DMS153 treated with DMSO at 0.1 percent for 48 hours (cell line): ENCODE measurements around the gene ADRB2.

Experiments
- DNase-seq: peaks from one replicate; lab custom pipeline; 2025; ENCODE audit not compliant: unreplicated experiment; lab: John Stamatoyannopoulos, UW

The ADRB2 gene

GRCh38 chr5:148805326-148806290 is 20.8 kb upstream of the ADRB2 start:
- no peak for DNase-seq

GRCh38 chr5:148806520-148806931 is 19.9 kb upstream of the ADRB2 start:
- DNase-seq = no peak

GRCh38 chr5:148807851-148808250 is 18.6 kb upstream of the ADRB2 start:
- DNase-seq = no peak

DNA sequence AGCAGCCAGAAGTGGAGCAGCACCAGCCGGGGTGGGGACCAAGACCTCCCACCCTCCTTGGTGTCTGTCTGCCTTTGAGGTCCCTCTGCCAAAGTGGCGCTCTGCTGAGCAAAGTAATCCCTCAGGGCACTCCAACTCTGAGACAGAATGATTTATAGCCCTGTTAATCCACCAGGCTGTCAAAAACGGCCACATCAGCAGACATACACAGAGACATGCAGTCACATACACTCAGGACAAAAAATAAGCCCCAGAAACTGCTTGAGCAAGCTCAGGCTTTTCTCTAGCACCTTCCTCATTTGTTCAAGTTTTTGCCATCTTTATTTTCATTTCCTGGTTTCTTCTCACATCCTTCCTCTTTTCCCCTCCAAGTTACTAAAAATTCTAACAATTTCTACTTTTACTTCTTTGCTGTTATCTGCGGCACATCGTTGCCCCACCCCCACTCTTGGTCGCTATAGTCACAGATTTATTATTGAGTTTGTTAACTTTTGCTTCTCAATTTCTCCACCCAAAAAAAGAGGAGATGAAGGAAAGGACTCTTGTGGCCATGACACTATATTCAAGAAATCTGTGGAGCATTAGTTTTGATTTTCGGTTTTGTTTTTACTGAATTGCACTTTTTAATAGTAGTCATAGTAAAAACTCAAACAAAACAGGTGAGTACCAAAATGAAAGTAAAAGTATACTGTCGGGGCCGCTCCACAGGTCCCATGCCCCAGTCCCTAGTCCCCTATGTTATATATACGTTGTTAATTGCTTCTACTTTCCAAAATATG is 17.4 kb upstream of the ADRB2 start:
- no peak for DNase-seq

- no peak for DNase-seq
Measured at GRCh38 chr5:148809781-148810524, 16.5 kb upstream of the ADRB2 start.

- DNase-seq = no peak
Measured at GRCh38 chr5:148810823-148811222, 15.6 kb upstream of the ADRB2 start.

- DNase-seq = no peak
Measured at GRCh38 chr5:148811756-148812155, 14.7 kb upstream of the ADRB2 start.

GRCh38 chr5:148815086-148815485 is 11.3 kb upstream of the ADRB2 start:
- DNase-seq = no peak

- no peak for DNase-seq
Measured at GRCh38 chr5:148815578-148815977, 10.8 kb upstream of the ADRB2 start.

GRCh38 chr5:148816357-148816756 is 10.1 kb upstream of the ADRB2 start:
- no peak for DNase-seq

DNA sequence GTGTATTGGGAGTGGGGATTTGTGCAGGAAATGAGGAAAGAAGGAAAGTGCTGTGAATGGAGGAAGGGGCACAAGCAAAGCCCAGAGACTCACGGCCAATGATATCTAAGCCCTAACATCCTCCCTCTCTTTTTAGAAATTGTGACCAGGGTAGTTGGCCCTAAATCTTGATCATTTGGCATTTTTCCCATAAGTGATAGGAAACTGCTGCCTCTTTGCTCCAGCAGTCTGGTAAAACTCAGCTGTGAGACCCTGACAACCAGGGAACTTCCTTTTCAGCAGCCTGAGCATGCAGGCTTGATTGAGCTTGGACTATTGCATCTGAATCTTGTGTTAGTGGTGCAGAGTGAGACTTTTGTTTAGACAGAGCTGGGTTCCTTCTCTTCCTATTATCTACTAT is 9.6 kb upstream of the ADRB2 start:
- no peak for DNase-seq

GRCh38 chr5:148817606-148818005 is 8.8 kb upstream of the ADRB2 start:
- DNase-seq = no peak

DNA sequence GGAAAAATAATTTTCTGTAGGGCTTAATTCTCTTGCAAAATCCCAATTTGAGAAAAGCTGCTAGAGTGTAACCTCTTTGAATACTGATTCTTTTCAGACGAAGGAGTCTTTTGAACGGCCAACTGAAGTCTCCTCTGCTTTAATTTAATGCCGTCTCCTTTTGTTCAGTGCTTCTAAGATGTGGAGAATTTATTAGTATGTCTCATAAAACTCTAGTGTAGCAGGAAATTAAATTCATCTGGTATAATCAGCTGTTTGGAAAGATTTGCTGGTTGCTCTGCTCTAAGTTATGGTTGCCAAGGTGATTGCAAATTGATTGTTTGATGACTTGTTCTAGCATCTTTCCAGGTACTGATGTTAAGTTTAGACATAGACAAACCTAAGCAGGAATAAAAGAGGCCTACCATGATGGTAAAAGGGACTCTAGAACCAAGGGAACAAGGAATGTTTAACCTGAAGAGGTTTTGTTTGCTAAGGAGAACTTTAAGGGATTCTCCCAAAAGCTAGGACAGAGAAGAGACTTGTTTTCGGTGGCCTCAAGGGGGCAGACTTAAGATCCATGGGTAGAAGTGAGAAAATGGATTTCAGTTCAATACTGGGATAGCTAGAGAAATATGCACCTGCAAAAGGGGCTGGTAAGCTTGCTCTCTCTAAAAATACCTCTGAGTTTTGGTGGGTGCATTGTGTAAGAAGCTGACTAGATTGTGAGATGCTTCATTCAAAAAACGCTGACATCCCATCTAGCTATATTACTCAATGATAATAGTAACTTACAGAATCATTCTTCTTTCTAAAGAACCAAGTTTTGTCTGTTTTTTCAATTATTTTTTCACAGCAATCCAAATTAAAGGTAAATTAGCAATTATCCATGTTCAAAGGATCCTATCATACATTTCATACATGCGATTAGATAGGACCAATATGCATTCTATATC is 5.7 kb upstream of the ADRB2 start:
- DNase-seq = no peak

DNA sequence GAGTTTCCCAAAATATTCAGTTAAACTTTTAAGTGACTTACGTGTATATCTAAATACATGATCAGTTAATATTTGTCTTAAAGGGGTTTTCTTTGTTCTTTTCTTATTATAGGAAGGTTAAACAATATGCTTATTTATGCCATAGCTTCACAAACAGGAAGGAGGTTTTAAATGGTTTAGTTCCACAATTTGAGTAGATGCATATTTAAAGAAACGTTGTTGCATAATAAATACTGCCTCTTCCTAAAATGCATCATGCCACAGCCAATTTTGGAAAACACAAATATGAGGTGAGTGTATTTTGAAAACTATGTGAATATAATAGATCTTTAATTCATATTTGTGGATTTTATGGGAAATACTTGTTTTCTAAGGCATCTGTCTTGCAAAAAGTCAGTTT is 2.5 kb upstream of the ADRB2 start:
- DNase-seq = no peak

GRCh38 chr5:148825716-148826052 is 727 bp upstream of the ADRB2 start:
- DNase-seq = no peak

DNA sequence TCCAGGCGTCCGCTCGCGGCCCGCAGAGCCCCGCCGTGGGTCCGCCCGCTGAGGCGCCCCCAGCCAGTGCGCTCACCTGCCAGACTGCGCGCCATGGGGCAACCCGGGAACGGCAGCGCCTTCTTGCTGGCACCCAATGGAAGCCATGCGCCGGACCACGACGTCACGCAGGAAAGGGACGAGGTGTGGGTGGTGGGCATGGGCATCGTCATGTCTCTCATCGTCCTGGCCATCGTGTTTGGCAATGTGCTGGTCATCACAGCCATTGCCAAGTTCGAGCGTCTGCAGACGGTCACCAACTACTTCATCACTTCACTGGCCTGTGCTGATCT is 294 bp downstream of the ADRB2 start:
- DNase-seq = no peak

GRCh38 chr5:148827723-148828122 is 1.3 kb downstream of the ADRB2 start:
- DNase-seq = no peak

DNA sequence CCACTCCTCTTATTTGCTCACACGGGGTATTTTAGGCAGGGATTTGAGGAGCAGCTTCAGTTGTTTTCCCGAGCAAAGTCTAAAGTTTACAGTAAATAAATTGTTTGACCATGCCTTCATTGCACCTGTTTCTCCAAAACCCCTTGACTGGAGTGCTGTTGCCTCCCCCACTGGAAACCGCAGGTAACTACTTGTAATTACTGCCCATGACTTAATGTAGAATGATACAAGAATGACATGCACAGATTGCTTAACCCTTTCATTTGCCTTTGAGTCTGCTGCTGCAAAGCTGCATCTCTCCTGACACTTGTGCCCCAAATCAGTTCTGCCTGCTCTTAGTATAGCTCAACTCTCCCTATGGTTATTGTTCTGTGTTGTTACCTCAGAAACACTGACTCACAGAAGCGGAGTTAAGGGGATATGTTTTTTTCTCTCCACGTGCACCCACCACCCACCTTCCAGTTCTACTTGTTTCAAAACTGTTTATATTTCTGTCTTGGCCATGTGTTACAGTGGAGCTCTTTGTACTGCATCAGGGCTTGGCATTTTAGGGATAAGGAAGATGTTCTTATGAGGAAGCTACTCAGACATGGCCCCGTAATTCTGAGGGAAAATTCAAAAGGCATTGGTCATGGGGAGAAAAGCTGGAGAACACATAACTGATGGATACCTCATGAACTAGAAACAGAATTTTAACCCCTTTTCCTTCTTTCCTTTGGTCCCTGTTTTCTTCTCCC is 2.3 kb downstream of the ADRB2 start:
- DNase-seq = no peak

DNA sequence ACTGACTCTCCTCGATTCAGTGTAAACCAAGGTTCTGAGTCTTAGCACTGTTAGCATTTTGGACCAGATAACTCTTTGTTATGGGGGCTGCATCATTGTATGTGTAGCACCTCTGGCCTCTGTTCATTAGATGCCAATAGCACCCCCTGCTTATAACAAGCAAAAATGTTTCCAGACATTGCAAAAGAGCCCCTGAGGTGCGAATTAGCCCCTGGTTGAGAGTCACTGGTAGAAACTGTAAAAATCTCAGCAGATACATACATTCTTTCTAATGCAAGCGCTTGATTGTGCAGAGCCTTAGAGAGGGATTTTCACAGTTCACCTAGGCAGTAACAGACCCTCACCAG is 2.8 kb downstream of the ADRB2 start:
- DNase-seq = no peak

GRCh38 chr5:148829734-148830133 is 3.3 kb downstream of the ADRB2 start:
- DNase-seq = no peak
